HG03280 (cell line): Measurements from ENCODE around the gene ST8SIA1.

ENCODE experiments used
- ATAC-seq: cut with Tn5 transposase; IDR thresholded peaks from one replicate; pipeline ENCODE4 v1.9.1; 2021; ENCODE audit warnings: mild to moderate bottlenecking, moderate library complexity; ENCODE audit not compliant: unreplicated experiment

ST8SIA1 gene

DNA sequence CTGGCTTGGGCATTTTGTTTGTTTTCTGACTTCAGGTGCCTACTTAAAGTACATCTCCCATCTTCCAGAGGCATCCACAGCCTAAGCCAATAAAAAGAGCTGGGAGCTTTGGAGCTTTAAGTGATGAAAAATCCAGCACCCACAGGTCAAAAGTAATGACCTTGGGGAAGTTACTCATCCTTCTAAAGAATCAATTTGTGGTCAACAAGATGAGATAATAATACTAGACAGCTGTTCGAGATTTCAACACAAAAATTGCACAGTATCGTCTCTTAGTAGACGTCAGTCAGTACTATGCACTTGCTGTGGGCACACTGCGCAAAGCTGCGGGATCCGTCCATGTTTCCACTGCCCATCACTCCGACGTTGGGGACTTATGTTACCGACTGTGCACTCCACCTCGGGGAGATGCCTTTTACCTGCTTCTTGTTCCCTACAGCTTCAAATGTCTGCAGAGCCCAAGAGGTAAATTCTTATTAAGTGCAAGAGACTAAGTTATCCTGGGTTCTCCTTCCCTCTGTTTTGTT is 1.3 kb downstream of the ST8SIA1 start:
- ATAC-seq, result no peak

DNA sequence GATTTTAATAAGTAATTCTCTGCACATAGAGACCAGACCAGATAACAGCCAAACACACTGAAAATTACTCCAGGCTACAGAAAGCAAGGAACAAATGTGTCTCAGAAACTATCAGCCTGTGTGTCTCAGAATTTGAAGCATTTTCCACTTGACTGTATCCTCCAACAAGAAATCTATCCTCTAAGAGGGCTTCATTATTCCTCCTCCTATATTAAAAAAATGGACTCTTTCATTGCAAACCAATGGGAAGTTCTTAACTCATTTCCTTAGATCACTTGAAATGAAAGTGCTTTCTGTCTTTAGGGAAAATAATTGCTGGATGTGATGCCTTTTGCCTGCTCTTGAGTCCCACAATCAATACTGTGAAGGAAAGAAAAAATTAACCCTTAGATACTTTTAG is 2.3 kb downstream of the ST8SIA1 start:
- no peak for ATAC-seq

GRCh38 chr12:22329621-22330020 is 4.9 kb downstream of the ST8SIA1 start:
- ATAC-seq, result no peak

DNA sequence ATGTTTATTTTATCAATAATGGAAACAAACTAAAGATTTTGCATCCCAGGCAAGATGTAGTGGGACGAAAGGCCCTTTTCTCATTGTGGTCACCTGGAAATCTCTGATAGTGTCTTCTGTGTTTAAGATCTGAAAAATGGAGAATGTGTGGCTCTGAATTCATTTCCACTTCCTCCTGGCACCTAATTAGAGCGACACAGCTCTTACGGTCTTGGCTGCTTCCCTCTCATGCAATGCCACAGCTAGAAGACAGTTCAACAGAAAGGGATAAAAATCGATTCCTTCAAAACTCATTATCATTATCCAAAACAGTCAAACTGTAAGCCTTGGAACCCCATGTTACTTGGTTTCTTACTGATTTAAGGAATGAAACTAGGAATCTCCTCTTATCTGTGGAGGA is 9.3 kb downstream of the ST8SIA1 start:
- ATAC-seq, result no peak

- no peak for ATAC-seq
Observed at GRCh38 chr12:22322091-22322490, 12.4 kb downstream of the ST8SIA1 start.

- no peak for ATAC-seq
Observed at GRCh38 chr12:22321638-22322037, 12.9 kb downstream of the ST8SIA1 start.

DNA sequence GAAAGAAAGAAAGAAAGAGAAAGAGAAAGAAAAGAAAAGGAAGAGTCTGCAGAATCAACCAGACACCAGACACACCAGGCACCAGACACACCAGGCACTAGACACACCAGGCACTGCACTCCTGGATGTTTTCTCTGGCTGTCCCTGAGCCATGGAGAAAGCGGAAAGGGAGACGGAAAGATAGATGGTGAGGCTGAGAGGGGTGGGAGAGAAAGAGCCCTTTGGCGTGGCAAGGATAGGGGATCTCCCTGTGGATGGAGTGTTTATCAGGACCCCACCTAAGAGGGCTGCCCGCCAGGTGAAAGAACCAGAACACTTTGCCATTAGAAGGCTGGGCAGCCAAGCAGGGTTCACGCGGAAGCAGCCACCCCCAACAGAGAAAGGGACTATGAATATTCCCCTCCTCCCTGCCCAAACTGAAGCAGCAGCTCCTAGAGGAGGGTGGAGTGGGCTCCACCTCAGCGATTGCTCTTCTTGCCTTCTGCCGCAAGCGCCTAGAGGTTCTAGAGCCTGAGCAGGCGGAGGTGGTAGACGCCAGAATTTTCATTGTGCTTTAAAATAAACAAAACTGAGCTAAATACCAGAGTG is 13.4 kb downstream of the ST8SIA1 start:
- no peak for ATAC-seq

- ATAC-seq, result no peak
Observed at GRCh38 chr12:22318108-22318737, 16.3 kb downstream of the ST8SIA1 start.

DNA sequence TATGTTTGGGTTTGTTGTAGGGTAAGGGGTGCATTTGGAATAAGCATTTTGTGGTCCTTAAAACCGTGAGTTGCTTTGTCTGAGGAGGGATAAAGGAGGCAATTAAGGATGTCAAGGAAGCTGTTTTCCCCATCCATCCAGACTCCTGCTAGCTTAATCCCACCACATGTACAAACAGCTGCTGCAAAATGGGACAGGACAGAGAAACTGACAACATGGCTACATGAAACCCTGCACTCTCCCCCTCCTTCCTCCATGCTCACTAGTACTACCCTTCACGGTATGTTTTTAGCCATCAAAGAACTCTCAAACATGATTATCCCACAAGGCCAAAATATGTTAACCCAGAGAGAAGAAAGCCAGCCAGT is 20.6 kb downstream of the ST8SIA1 start:
- no peak for ATAC-seq

GRCh38 chr12:22313286-22313962 is 21.1 kb downstream of the ST8SIA1 start:
- ATAC-seq, result no peak

DNA sequence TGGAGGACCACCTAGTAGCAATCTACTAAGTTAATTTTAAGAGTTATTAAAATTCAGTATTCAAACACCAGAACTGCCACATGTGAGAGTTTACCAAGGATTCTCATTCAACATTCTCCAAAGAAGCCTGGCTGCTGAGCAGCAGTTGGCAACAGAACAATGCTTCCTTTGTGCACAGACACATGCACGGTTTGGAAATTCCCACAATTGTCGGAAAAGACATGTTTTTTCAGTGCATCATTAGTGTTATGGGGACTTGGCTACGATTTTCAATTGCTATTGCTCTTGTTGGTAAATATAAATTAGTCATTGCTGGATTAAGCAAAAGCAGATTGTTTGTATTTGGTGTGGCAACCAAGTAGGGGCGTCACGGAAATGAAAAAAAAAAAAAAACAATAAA is 22.2 kb downstream of the ST8SIA1 start:
- ATAC-seq, result no peak

DNA sequence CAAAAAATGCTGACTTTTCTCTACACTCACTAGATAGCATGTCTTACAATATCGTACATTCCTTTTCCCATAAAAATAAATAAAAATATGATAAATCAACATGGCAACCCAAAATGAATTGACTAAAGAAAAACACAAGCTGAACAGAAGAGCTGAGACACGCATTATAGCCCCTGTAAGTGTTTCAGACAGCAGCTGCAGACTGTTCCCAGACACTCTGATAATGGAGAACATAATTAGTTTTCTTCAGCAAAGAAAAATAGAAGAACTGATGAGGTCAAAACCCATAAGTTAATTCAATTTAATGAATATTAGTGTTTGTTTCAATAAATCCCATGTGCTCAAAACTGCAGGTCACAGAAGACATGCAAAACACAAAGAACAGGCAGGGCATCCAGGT is 23.8 kb downstream of the ST8SIA1 start:
- no peak for ATAC-seq

DNA sequence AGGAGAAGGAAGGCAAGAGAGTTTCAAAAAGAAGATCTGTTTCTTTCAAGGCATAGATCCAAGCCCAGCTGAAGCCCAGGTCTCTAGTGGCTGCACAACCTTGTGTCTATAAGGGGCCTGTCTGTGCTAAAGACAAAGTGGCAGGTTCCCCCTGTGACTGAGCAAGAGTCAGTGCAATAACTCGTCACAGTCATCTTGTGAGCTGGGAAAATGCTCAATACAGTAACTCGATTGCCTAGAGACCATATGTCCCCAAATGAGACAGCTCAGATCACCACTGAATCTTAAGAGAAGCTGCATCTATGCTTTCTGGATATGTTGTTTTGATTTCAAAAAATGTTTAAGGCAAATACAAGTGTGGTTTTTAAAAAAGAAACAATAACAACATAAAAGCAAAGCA is 24.2 kb downstream of the ST8SIA1 start:
- no peak for ATAC-seq

GRCh38 chr12:22307811-22308210 is 26.7 kb downstream of the ST8SIA1 start:
- ATAC-seq, result no peak

GRCh38 chr12:22306311-22306710 is 28.2 kb downstream of the ST8SIA1 start:
- ATAC-seq, result no peak

- ATAC-seq, result no peak
Observed at GRCh38 chr12:22304341-22304740, 30.2 kb downstream of the ST8SIA1 start.

DNA sequence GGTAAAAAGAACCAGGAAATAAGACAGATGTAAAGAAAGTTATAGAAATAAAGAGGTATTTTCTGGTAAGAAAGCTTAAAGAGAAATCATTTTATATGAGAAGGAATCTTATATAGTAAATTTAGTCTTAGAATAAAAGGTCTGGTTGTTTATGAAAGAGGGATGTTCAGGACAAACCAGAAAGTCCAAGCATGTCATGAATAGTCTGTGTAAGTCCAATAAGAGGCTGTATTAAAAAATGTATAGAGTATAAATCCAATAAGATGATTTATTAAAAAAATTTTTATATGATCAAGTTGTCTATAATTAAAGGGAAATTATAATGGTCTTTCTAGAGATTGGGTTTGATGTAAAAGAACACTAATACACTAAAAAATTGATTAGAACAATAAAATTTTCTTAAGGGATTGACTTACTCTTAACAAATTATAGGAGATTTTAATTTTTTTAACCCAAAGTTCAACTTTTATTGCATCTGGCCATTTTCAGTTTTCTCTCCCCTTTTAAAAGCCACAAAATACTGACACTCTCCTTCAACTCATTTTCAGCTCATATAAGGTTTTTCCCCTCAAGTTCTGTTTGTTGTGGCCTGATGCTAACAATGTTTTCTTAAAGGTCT is 35.1 kb downstream of the ST8SIA1 start:
- ATAC-seq, result no peak

DNA sequence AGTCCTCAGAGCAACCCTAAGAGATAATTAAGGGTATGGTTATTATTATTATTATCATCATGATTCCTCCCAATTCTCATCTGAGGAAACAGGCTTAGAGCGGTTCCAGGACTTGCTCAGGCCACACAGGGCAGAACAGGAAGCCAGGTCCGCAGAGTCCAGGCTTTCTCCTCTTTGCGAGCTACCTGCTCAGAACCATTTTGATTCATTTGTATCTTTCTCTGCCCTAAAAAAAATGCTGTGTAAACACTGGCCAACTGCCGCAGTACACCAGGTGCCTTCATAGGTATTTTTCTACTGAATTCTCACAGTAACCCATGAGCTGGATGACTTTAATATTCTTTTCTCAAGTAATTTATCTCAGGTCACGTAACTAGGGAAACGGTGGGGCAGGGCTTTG is 45.3 kb downstream of the ST8SIA1 start:
- no peak for ATAC-seq

DNA sequence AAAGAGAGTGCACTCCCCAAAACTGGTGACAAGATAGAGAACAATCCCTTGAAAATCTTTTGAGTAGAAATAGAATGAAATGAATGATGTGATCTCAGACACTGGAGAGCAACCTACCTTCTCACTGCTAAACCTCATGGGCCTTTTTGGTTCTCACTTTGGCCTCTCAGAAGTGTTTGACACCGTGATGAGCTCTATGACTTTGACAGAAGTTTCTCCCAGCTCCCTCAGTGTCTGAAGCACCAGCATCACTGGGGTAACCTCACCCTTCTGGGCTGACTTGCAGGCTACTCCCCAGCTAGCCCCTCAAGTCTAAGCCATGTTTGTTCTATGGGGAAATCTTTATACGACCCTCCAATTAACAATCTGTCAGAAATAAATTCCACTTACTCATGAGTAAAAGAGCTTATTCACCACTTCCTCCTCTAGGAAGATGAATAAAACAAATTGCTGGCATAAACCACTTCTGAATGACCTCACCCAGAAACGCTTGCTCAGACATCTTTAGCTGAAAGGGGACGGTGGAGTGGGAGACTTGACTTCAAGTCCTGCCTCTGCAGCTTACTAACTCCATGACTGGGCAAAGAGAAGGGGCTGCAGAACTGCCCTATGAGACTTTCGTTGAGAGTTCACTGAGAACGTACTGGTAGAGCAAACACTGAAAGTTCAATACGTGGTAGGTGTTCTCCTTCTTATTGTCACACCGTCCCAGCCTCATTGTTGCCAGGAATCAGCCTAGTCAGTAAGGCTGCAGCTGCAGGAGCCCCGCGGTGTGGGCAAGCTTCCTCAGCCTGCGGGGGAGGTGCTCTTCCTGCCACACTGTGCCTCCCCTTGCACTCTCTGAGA is 46.5 kb downstream of the ST8SIA1 start:
- no peak for ATAC-seq

- no peak for ATAC-seq
Observed at GRCh38 chr12:22287101-22287500, 47.4 kb downstream of the ST8SIA1 start.

GRCh38 chr12:22286569-22286968 is 47.9 kb downstream of the ST8SIA1 start:
- no peak for ATAC-seq
